Parathyroid adenoma (tissue), 2 donors: ENCODE data around the gene NOS1AP.

Experiments used
- H2AFZ ChIP-seq: fragments of 300-600 bp; sonication (generic); one replicate; pipeline ENCODE4 v1.7.0; 2017; ENCODE audit warnings: antibody characterized with exemption, mild to moderate bottlenecking
- H3K27ac ChIP-seq: fragments of 300-600 bp; sonication (generic); one replicate; pipeline ENCODE4 v1.7.0; 2017
- H3K27me3 ChIP-seq: fragments of 300-600 bp; sonication (generic); one replicate; pipeline ENCODE4 v1.7.0; 2017; ENCODE audit warnings: low read length; ENCODE audit not compliant: control insufficient read depth, insufficient read depth
- H3K36me3 ChIP-seq: fragments of 300-600 bp; sonication (generic); one replicate; pipeline ENCODE4 v1.7.0; 2017; ENCODE audit warnings: low read length; ENCODE audit not compliant: control insufficient read depth, insufficient read depth
- H3K4me1 ChIP-seq: fragments of 300-600 bp; sonication (generic); one replicate; pipeline ENCODE4 v1.7.0; 2017; ENCODE audit warnings: control low read depth
- H3K4me2 ChIP-seq: fragments of 300-600 bp; sonication (generic); one replicate; pipeline ENCODE4 v1.7.0; 2017; ENCODE audit warnings: low read length
- H3K4me3 ChIP-seq: fragments of 300-600 bp; sonication (generic); one replicate; pipeline ENCODE4 v1.7.0; 2017; ENCODE audit warnings: low read depth, low read length
- H3K79me2 ChIP-seq: fragments of 300-600 bp; sonication (generic); one replicate; pipeline ENCODE4 v1.7.0; 2017; ENCODE audit warnings: control low read depth
- H3K9ac ChIP-seq: fragments of 300-600 bp; sonication (generic); one replicate; pipeline ENCODE4 v1.7.0; 2017; ENCODE audit warnings: mild to moderate bottlenecking
- H3K9me3 ChIP-seq: fragments of 300-600 bp; sonication (generic); one replicate; pipeline ENCODE4 v1.7.0; 2017; ENCODE audit warnings: low read length; ENCODE audit not compliant: control insufficient read depth
- CTCF ChIP-seq: fragments of 300-600 bp; sonication (generic); IDR thresholded peaks from one replicate; pipeline ENCODE4 v1.7.0; 2017; ENCODE audit warnings: antibody characterized with exemption, mild to moderate bottlenecking
- donor health status: primary hyperparathyroidism.

Gene NOS1AP

GRCh38 chr1:162353078-162353477 lies 283.6 kb downstream of the NOS1AP start:
- Histone ChIP-seq H3K4me2 (no peak overlapping the region), H3K9ac (no peak overlapping the region), H3K36me3 (no peaks in the 10 kb centered on the region), H3K4me3 (no peak overlapping the region), H3K27ac (no peak overlapping the region), H3K9me3 (no peaks in the 10 kb centered on the region), H2AFZ (no peak overlapping the region), H3K27me3 (no peaks in the 10 kb centered on the region), H3K79me2 (no peaks in the 10 kb centered on the region), H3K4me1 (no peaks in the 10 kb centered on the region)
- no peak for TF ChIP-seq CTCF

- Histone ChIP-seq H2AFZ (no peak overlapping the region), H3K4me3 (no peak overlapping the region), H3K9ac (no peak overlapping the region), H3K27ac (no peak overlapping the region), H3K9me3 (no peaks in the 10 kb centered on the region), H3K4me1 (no peaks in the 10 kb centered on the region), H3K36me3 (no peaks in the 10 kb centered on the region), H3K27me3 (no peaks in the 10 kb centered on the region), H3K4me2 (no peak overlapping the region), H3K79me2 (no peaks in the 10 kb centered on the region)
- TF ChIP-seq CTCF, result no peak
These were observed 284.2 kb downstream of the NOS1AP start for GRCh38 chr1:162353702-162354101.

GRCh38 chr1:162357681-162358266 lies 288.3 kb downstream of the NOS1AP start:
- no peaks in the 10 kb centered on the region for H3K36me3 ChIP-seq
- H3K27me3 ChIP-seq, result no peaks in the 10 kb centered on the region
- H3K9me3 ChIP-seq, result no peaks in the 10 kb centered on the region
- H3K27ac ChIP-seq, result no peak overlapping the region
- H3K9ac ChIP-seq, result no peak overlapping the region
- H2AFZ ChIP-seq, result no peak overlapping the region
- no peaks in the 10 kb centered on the region for H3K4me1 ChIP-seq
- no peak for TF ChIP-seq CTCF
- H3K79me2 ChIP-seq, result no peaks in the 10 kb centered on the region
- H3K4me3 ChIP-seq, result no peak overlapping the region
- H3K4me2 ChIP-seq, result no peak overlapping the region

GRCh38 chr1:162358928-162359327 lies 289.4 kb downstream of the NOS1AP start:
- no peaks in the 10 kb centered on the region for H3K36me3 ChIP-seq
- no peak overlapping the region for H2AFZ ChIP-seq
- H3K4me1 ChIP-seq, result no peaks in the 10 kb centered on the region
- no peak for TF ChIP-seq CTCF
- no peak overlapping the region for H3K4me3 ChIP-seq
- H3K9me3 ChIP-seq, result no peaks in the 10 kb centered on the region
- no peak overlapping the region for H3K27ac ChIP-seq
- no peak overlapping the region for H3K4me2 ChIP-seq
- H3K27me3 ChIP-seq, result no peaks in the 10 kb centered on the region
- no peaks in the 10 kb centered on the region for H3K79me2 ChIP-seq
- no peak overlapping the region for H3K9ac ChIP-seq

GRCh38 chr1:162359523-162360236 lies 290.2 kb downstream of the NOS1AP start:
- Histone ChIP-seq H3K9me3 (no peaks in the 10 kb centered on the region), H3K36me3 (no peaks in the 10 kb centered on the region), H3K4me1 (no peaks in the 10 kb centered on the region), H3K27me3 (no peaks in the 10 kb centered on the region), H3K4me3 (no peak overlapping the region), H3K9ac (no peak overlapping the region), H3K27ac (no peak overlapping the region), H3K79me2 (no peaks in the 10 kb centered on the region), H2AFZ (no peak overlapping the region), H3K4me2 (no peak overlapping the region)
- no peak for TF ChIP-seq CTCF
